Activated CD8-positive, alpha-beta memory T cell treated with anti-CD3 and anti-CD28 coated beads, Interleukin-2, amount 10 ng/mL, durations not matched to agents 7 days and 5 days (primary cell): ENCODE measurements around the gene CHKB. TPM values are rescaled to one million over a fixed set of nuclear protein-coding genes. Genes with fewer than 3 reads are reported as not detected.
A peak's percentile ranks its signal among the peaks of the same experiment; 100 is the strongest.
"Not testable (repeated sequence)": the region's sequence is repeated elsewhere in the genome, so short reads cannot be mapped to it uniquely, and the experiment has no call there.

Experiments used
- ATAC-seq: fragments of 150-1000 bp; cut with Tn5 transposase; one replicate; pipeline ENCODE4 v1.10.0; 2021; ENCODE audit warnings: moderate library complexity
- CTCF ChIA-PET: fragments of 350-600 bp; sonication (Branson Sonifier 250); formaldehyde crosslinking; loops from one replicate; lab custom pipeline; 2021; ENCODE audit warnings: antibody characterized with exemption; lab: Charles Lee
- DNase-seq: peaks from one replicate; pipeline ENCODE4 v3.0.0-alpha.2; 2020
- H3K27ac Mint-ChIP-seq: one replicate; pipeline ENCODE4 v1.8.0; 2021; ENCODE audit warnings: mild to moderate bottlenecking, mixed read lengths
- H3K27me3 Mint-ChIP-seq: one replicate; pipeline ENCODE4 v1.8.0; 2021; ENCODE audit warnings: mixed read lengths
- H3K36me3 Mint-ChIP-seq: one replicate; pipeline ENCODE4 v1.8.0; 2021; ENCODE audit warnings: mild to moderate bottlenecking, mixed read lengths
- H3K4me1 Mint-ChIP-seq: one replicate; pipeline ENCODE4 v1.8.0; 2021; ENCODE audit warnings: mixed read lengths
- H3K4me3 Mint-ChIP-seq: one replicate; pipeline ENCODE4 v1.8.0; 2021; ENCODE audit warnings: mild to moderate bottlenecking, moderate library complexity, mixed read lengths
- H3K9me3 Mint-ChIP-seq: one replicate; pipeline ENCODE4 v1.8.0; 2022; ENCODE audit warnings: low read depth, mixed read lengths
- total RNA-seq, 2 experiments: library from RNA; stranded (reverse); gene quantifications; one replicate each; pipeline ENCODE4 v1.2.3, GENCODE V29; 2021

Gene CHKB
- total RNA-seq, 2 experiments from 2014 or later, result 97.2 to 118 TPM

- Mint-ChIP-seq H3K36me3 (peaks cover 4% of the 10 kb centered on the region), H3K9me3 (no peaks in the 10 kb centered on the region), H3K4me1 (peaks cover 50% of the 10 kb centered on the region), H3K27ac (peak overlapping the region; percentile 100), H3K27me3 (no peaks in the 10 kb centered on the region), H3K4me3 (no peak overlapping the region)
- DNase-seq, result no peak
- CTCF ChIA-PET, result interaction anchor here (0.6 to 5.4 kb wide), 8 partner anchors 33 to 241 kb away, joined by 3 to 81 read pairs (median 22); partner anchors contain the start of genes CHKB, KLHDC7B, SCO2 and TYMP
- ATAC-seq, result no peak
These were observed 40.2 kb upstream of the CHKB start for GRCh38 chr22:50622723-50623327.

- Mint-ChIP-seq H3K27ac (peak overlapping the region; percentile 100), H3K4me3 (peak overlapping the region; percentile 79), H3K9me3 (no peaks in the 10 kb centered on the region), H3K4me1 (peaks cover 50% of the 10 kb centered on the region), H3K36me3 (peaks cover 4% of the 10 kb centered on the region), H3K27me3 (no peaks in the 10 kb centered on the region)
- DNase-seq (peak; percentile 71), ATAC-seq (no peak)
- CTCF ChIA-PET, result interaction anchor here (0.9 to 5.4 kb wide), 18 partner anchors 8 to 371 kb away, joined by 3 to 81 read pairs (median 16); partner anchors contain the start of genes CHKB, HDAC10, KLHDC7B and LMF2
These were observed 39.5 kb upstream of the CHKB start for GRCh38 chr22:50621948-50622722.

DNA sequence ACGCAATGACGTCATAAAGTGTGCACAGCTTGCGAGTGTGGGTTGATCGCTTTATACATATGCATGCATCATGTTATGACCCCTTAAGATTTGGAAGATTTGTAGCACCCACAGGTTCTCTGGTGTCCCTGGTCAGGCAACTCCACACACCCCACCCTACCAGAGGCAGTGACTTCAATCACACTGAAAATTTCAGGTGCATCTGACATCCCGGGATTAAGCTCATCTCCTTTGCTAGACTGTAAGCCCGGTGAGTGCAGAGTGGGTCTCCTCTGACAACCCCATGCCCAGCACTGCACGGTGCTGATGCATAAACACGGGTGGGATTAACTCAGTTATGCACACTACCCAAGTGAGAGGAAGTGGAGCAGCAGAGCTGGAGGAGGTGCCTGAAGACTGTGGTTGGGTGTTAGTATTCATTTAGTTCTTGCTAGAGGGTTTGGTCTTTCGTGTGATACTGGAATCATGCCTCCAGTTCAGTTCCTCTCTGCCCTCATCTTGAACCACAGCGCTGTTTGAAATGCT is 38.8 kb upstream of the CHKB start:
- CTCF ChIA-PET, result interaction anchor here (0.6 to 5.4 kb wide), 33 partner anchors 9 to 431 kb away, joined by 3 to 81 read pairs (median 6); partner anchors contain the start of genes CHKB, HDAC10, KLHDC7B and LMF2
- H3K4me3 Mint-ChIP-seq, result peak overlapping the region; percentile 79
- H3K9me3 Mint-ChIP-seq, result no peaks in the 10 kb centered on the region
- peak overlapping the region; percentile 100 for H3K27ac Mint-ChIP-seq
- peaks cover 43% of the 10 kb centered on the region for H3K4me1 Mint-ChIP-seq
- ATAC-seq, result peak; percentile 71
- peaks cover 4% of the 10 kb centered on the region for H3K36me3 Mint-ChIP-seq
- no peaks in the 10 kb centered on the region for H3K27me3 Mint-ChIP-seq
- peak; percentile 87 for DNase-seq

DNA sequence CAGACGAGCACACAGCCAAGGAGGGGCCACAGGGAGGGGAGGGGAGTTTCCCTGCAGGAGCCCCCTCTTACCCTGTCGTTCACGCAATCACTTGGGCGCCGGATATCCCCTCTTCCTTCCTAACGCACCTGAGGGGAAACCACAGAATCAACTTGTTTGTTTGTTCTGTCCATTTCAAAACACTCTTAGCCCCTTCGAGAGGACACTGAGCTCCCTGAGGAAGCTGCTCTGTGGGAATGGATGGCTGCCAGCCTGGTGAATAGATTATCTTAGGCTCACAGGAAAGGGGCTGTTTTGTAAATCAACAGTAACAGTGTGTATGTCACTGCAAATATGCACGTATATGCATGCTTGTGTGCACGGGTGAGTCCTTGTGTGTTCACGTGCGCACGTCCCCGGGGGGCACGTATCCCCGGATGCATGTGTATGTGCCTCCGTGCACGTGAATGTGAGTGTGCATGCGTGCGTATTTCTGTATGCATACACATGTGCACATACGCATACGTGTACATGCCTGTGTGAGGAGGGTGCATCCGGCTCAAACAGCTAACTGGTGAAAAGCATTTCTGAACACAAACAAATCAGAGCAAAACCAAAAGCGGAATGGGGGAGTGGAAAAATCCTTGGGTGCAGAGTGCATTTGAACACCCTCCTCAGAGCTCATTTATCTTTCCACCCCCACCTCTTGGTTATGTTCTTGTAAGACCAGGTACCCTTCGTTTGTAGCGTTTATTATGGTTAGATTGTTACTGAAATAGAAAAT is 38.1 kb upstream of the CHKB start:
- Mint-ChIP-seq H3K36me3 (peaks cover 4% of the 10 kb centered on the region), H3K27ac (peak overlapping the region; percentile 100), H3K9me3 (no peaks in the 10 kb centered on the region), H3K27me3 (no peaks in the 10 kb centered on the region), H3K4me1 (peaks cover 41% of the 10 kb centered on the region), H3K4me3 (peak overlapping the region; percentile 79)
- peak; percentile 74 for ATAC-seq
- CTCF ChIA-PET, result interaction anchor here (0.6 to 5.4 kb wide), 42 partner anchors 9 to 446 kb away, joined by 3 to 81 read pairs (median 4); partner anchors contain the start of genes CHKB, HDAC10, KLHDC7B and LMF2
- peak; percentile 91 for DNase-seq

DNA sequence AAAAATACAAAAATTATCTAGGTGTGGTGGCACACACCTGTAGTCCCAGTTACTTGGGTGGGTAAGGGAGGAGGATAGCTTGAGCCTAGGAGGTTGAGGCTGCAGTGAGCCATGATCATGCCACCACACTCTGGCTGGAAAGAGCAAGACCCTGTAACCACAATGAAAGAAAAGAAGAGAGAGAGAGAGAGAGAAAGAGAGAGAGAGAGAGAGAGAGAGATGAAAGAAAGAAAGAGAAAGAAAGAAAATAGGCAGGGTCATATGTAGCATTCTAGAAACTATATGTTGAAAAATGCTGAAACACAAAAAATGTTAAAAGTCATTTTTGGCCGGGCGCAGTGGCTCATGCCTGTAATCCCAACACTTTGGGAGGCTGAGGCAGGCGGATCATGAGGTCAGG is 31.6 kb upstream of the CHKB start:
- DNase-seq, H3K4me3 Mint-ChIP-seq, CTCF ChIA-PET, H3K36me3 Mint-ChIP-seq, ATAC-seq, H3K27ac Mint-ChIP-seq, H3K9me3 Mint-ChIP-seq: not testable (repeated sequence)
- H3K27me3 Mint-ChIP-seq, result peaks cover 14% of the 10 kb centered on the region
- H3K4me1 Mint-ChIP-seq, result peaks cover 12% of the 10 kb centered on the region

DNA sequence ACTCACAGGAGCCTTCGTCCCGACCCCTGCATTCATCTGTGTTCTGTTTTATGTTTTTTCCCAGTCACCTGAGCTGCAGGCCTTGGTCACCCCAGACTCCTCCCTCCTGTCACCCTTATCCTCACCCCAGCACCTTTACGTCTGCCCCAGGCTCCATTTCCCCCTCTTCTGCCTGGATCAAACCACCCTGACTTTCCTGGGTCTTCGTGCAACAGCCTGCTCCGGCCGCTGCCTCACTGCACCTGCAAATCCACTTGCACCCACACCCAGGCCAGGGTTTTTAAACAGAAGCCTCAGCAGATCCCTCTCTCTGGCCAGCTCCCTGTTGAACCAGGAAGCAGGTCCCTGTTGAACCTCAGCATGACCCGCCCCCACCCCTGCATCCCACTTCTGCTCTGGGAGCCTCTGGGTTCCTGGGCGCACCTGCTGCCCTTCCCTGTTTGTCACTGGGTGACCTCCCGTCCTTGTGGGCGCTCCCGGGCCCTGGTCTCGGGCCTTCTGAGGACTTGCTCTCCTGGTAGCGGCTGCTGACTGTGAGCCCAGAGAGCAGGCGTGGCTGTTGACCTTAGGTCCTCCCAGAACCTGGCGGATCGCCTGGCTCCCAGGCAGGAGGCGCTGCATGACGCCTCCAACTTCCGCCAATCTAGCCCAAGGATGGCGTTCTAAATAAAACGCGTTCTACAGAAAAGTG is 30.8 kb upstream of the CHKB start:
- CTCF ChIA-PET, result interaction anchor here (1.0 kb wide), 1 partner anchor 115 kb away, joined by 3 read pairs; no protein-coding TSS in a partner anchor
- peaks cover 9% of the 10 kb centered on the region for H3K4me1 Mint-ChIP-seq
- H3K27ac Mint-ChIP-seq, result no peak overlapping the region
- no peaks in the 10 kb centered on the region for H3K36me3 Mint-ChIP-seq
- H3K9me3 Mint-ChIP-seq, result no peaks in the 10 kb centered on the region
- no peak overlapping the region for H3K4me3 Mint-ChIP-seq
- no peak for DNase-seq
- ATAC-seq, result no peak
- peaks cover 14% of the 10 kb centered on the region for H3K27me3 Mint-ChIP-seq

DNA sequence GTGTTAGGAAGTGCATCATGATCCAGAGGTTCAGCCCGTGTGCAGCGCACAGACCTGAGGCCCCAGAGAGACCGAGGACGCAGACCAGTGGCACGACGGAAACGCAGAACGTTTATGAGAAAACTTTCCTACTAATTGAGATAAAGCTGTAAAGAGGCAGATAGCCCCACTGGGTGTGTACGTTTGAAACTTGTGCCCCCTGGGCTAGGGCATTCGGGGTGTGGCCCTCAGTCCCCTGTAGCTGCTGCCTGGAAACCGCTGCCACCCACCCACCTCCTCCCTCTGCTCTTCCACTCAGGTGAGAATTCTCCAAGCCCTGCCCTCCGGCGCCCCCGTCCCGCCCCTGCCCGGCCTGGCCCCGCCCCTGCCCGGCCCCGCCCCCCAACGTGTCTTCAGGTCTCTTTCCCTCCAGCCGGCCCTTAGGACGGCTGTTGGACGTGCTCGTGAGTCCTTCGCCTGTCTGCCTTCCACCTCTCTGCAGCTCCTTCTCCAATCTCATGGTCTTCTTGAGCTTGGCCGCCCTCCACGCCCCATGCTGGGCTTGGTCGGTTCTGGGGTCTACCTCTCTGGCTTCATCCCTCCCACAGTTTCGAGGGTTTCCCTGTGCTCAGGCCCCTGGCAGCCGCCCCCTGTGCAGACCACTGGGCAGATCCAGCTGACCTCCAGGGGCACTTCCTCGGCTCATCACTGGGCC is 30.0 kb upstream of the CHKB start:
- H3K4me1 Mint-ChIP-seq, result peaks cover 7% of the 10 kb centered on the region
- H3K4me3 Mint-ChIP-seq, result no peak overlapping the region
- DNase-seq, result no peak
- peaks cover 16% of the 10 kb centered on the region for H3K27me3 Mint-ChIP-seq
- H3K27ac Mint-ChIP-seq, result no peak overlapping the region
- no peaks in the 10 kb centered on the region for H3K9me3 Mint-ChIP-seq
- peak; percentile 50 for ATAC-seq
- H3K36me3 Mint-ChIP-seq, result no peaks in the 10 kb centered on the region
- CTCF ChIA-PET, result interaction anchor here (1.0 kb wide), 1 partner anchor 115 kb away, joined by 3 read pairs; no protein-coding TSS in a partner anchor

- no peak overlapping the region for H3K4me3 Mint-ChIP-seq
- H3K27ac Mint-ChIP-seq, result no peak overlapping the region
- peaks cover 7% of the 10 kb centered on the region for H3K4me1 Mint-ChIP-seq
- peaks cover 20% of the 10 kb centered on the region for H3K27me3 Mint-ChIP-seq
- no peaks in the 10 kb centered on the region for H3K9me3 Mint-ChIP-seq
- no peak for DNase-seq
- ATAC-seq, result no peak
- no peaks in the 10 kb centered on the region for H3K36me3 Mint-ChIP-seq
- CTCF ChIA-PET, result no interaction called here
These were observed 29.5 kb upstream of the CHKB start for GRCh38 chr22:50612168-50612527.

DNA sequence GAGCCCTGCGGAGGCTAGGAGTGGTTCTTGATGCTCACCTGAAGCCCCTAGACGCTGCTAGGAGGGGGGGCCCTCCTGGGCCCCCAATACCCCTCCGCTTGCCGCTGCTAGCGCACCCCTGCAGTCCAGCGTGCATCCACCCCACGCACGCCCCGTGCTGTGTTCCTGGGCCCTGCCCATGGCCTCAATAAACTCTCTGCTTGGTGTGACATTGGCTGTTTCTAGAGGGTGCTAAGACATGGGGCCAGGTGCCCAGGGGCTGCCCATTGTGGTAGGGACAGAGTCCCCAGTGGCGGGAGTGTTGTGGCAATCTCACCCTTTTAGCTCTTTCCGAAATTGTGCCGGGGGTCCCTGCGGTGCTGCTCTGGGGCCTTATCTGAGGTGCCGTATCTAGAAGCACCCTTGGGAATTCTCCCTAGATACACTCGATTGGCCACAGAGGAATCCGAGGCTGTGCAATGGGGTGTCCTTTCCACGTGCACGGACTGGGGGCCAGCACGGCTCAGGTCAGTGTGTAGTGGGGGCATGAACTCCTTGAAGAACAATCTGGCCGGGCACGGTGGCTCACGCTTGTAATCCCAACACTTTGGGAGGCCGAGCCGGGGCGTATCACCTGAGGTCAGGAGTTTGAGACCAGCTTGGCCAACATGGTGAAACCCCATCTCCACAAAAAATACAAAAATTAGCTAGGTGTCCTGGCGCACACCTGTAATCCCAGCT is 28.9 kb upstream of the CHKB start:
- no peak for DNase-seq
- H3K27ac Mint-ChIP-seq, result no peak overlapping the region

GRCh38 chr22:50610581-50610980 is 27.9 kb upstream of the CHKB start:
- Mint-ChIP-seq H3K36me3 (no peaks in the 10 kb centered on the region), H3K4me3 (no peak overlapping the region), H3K27me3 (peaks cover 22% of the 10 kb centered on the region), H3K27ac (no peak overlapping the region), H3K9me3 (no peaks in the 10 kb centered on the region), H3K4me1 (peaks cover 7% of the 10 kb centered on the region)
- DNase-seq (no peak), ATAC-seq (no peak)
- CTCF ChIA-PET, result no interaction called here

More for the DNA sequence above, 28.9 kb upstream of the CHKB start:
- H3K9me3 Mint-ChIP-seq, result no peaks in the 10 kb centered on the region
- no peak for ATAC-seq
- peaks cover 20% of the 10 kb centered on the region for H3K27me3 Mint-ChIP-seq
- CTCF ChIA-PET, result no interaction called here
- H3K36me3 Mint-ChIP-seq, result no peaks in the 10 kb centered on the region
- H3K4me3 Mint-ChIP-seq, result no peak overlapping the region
- H3K4me1 Mint-ChIP-seq, result peaks cover 7% of the 10 kb centered on the region

- H3K27ac Mint-ChIP-seq, result no peak overlapping the region
These were observed 27.4 kb upstream of the CHKB start for GRCh38 chr22:50610041-50610451.

More at GRCh38 chr22:50610041-50610451, 27.4 kb upstream of the CHKB start:
- peaks cover 27% of the 10 kb centered on the region for H3K27me3 Mint-ChIP-seq
- H3K36me3 Mint-ChIP-seq, result no peaks in the 10 kb centered on the region
- no peaks in the 10 kb centered on the region for H3K9me3 Mint-ChIP-seq
- no peak overlapping the region for H3K4me3 Mint-ChIP-seq
- peaks cover 7% of the 10 kb centered on the region for H3K4me1 Mint-ChIP-seq
- CTCF ChIA-PET, result interaction anchor here (1.0 kb wide), 1 partner anchor 84 kb away, joined by 3 read pairs; the partner anchor contains the start of gene SCO2
- ATAC-seq (no peak), DNase-seq (no peak)
